ENCODE measurements around the gene DHRSX.

- TF ChIP-seq CTCF (IDR thresholded peaks at IDR 0.05) (no peak), POLR2A (IDR thresholded peaks at IDR 0.05) (no peak)
Observed at GRCh38 chrX:2385224-2385623, 115.6 kb downstream of the DHRSX start.

Data from adrenal gland (tissue), 5 donors.